ENCODE data around the gene SETD1B. TPM values are rescaled to one million over a fixed set of nuclear protein-coding genes. Genes with fewer than 3 reads are reported as not detected.
A peak's percentile ranks its signal among the peaks of the same experiment; 100 is the strongest.

SETD1B gene
- total RNA-seq, 4 donors from 2014 or later: 3.7 to 10.4 (median 6.6) TPM

GRCh38 chr12:121837680-121838079 is 33.9 kb downstream of the SETD1B start:
- DNase-seq (ENCODE audit: low spot score): no peak
- no peak for ATAC-seq (ENCODE audit: low FRiP score)
- TF ChIP-seq, protein P1, sequence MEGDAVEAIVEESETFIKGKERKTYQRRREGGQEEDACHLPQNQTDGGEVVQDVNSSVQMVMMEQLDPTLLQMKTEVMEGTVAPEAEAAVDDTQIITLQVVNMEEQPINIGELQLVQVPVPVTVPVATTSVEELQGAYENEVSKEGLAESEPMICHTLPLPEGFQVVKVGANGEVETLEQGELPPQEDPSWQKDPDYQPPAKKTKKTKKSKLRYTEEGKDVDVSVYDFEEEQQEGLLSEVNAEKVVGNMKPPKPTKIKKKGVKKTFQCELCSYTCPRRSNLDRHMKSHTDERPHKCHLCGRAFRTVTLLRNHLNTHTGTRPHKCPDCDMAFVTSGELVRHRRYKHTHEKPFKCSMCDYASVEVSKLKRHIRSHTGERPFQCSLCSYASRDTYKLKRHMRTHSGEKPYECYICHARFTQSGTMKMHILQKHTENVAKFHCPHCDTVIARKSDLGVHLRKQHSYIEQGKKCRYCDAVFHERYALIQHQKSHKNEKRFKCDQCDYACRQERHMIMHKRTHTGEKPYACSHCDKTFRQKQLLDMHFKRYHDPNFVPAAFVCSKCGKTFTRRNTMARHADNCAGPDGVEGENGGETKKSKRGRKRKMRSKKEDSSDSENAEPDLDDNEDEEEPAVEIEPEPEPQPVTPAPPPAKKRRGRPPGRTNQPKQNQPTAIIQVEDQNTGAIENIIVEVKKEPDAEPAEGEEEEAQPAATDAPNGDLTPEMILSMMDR (IDR thresholded peaks at IDR 0.05): no peak

- TF ChIP-seq, protein P1 (IDR thresholded peaks at IDR 0.05): no peak
- ATAC-seq (ENCODE audit: low FRiP score): no peak
- DNase-seq (ENCODE audit: low spot score): no peak
These were observed 34.3 kb downstream of the SETD1B start for GRCh38 chr12:121838126-121838525.

DNA sequence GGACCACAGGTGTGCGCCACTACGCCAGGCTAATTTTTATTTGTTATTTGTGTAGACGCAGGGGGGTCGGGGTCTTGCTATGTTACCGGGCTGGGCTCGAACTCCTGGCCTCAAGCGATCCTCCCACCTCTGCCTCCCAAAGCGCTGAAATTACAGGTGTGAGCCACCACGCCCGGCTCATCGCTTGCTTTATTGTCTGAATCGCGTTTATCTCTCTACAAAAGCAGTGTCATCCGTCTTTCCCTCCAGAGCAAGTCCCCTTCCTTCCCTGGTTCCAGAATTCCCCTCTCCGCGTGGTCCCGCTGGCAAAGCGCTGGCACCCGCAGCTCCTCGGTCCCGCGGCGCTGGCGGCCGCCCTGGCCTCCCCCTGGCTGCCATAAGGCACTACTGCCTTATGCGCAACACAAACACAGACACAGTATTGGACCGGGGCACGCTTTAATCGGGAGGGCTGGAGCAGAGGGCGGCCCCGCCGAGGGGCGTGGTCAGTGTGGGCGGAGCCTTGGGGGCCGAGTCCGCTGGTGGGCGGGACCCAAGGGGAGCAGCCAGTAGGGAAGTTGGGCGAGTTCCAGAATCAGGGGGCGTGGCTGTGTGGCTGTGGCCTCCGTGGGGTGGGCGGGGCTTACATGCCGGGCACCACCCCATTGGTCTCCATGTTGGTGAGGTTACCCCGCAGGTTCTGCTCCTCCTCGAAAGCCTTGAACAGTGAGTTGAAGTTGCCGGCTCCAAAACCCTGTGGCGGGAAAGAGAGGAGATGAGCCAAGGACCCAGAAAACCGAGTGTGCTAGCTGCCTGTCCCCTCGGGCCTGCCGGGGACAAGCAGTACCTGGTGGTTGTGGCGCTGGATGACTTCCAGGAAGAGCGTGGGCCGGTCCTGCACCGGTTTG is 35.5 kb downstream of the SETD1B start:
- DNase-seq (ENCODE audit: low spot score) (peak; percentile 100), ATAC-seq (ENCODE audit: low FRiP score) (peak; percentile 99)
- TF ChIP-seq, protein P1 (IDR thresholded peaks at IDR 0.05): no peak

DNA sequence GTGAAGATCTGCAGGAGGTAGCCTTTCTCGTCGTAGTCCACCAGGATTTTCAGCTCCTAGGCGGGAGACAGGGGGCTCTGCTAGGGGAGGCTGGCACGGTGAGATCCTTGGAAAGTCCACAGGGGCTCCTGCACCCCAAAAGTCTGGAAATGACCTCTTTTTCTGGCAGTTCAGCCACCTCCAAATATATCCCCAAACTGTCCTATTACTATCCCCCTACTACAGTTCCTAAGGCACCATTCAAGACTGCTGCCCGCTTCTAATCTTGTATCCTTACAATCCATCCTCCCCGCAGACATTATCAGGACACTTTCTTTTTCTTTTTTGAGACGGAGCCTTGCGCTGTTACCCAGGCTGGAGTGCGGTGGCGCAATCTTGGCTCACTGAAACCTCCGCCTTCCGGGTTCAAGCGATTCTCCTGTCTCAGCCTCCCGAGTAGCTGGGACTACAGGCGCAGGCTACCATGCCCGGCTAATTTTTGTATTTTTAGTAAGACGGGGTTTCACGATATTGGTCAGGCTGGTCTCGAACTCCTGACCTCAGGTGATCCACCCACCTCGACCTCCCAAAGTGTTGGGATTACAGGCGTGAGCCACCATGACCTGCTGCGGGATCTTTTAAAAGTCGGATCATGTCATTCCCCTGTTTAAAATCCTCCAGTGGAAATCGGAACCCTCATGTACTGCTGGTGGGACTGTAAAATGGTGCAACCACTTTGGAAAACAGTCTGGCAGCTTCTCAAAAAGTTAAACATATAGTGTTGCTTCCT is 36.4 kb downstream of the SETD1B start:
- DNase-seq (ENCODE audit: low spot score) (no peak), ATAC-seq (ENCODE audit: low FRiP score) (no peak)
- TF ChIP-seq, protein P1 (IDR thresholded peaks at IDR 0.05): no peak

- TF ChIP-seq, protein P1 (IDR thresholded peaks at IDR 0.05): no peak
- ATAC-seq (ENCODE audit: low FRiP score): no peak
- DNase-seq (ENCODE audit: low spot score): no peak
These were observed 39.6 kb downstream of the SETD1B start for GRCh38 chr12:121843236-121843982.

GRCh38 chr12:121845701-121846100 is 41.9 kb downstream of the SETD1B start:
- TF ChIP-seq, protein P1 (IDR thresholded peaks at IDR 0.05): no peak
- ATAC-seq (ENCODE audit: low FRiP score): no peak
- DNase-seq (ENCODE audit: low spot score): no peak
